ENCODE measurements around the gene KIF26B. TPM values are rescaled to one million over a fixed set of nuclear protein-coding genes. Genes with fewer than 3 reads are reported as not detected.

KIF26B gene
- polyA plus RNA-seq, 4 donors = 29.7 to 44.6 (median 38.7) TPM

- DNase-seq (ENCODE audit: low read depth in 4 of 4, low spot score in 2 of 4) = no peak
These were observed 23.8 kb upstream of the KIF26B start for GRCh38 chr1:245131026-245131393.

GRCh38 chr1:245132771-245133170 is 22.0 kb upstream of the KIF26B start:
- no peak for DNase-seq (ENCODE audit: low read depth in 4 of 4, low spot score in 2 of 4)

- no peak for DNase-seq (ENCODE audit: low read depth in 4 of 4, low spot score in 2 of 4)
These were observed 20.6 kb upstream of the KIF26B start for GRCh38 chr1:245133995-245134715.

GRCh38 chr1:245142171-245142798 is 12.5 kb upstream of the KIF26B start:
- DNase-seq (ENCODE audit: low read depth in 4 of 4, low spot score in 2 of 4) = no peak

- DNase-seq (ENCODE audit: low read depth in 4 of 4, low spot score in 2 of 4) = no peak
These were observed 11.8 kb upstream of the KIF26B start for GRCh38 chr1:245142976-245143375.

GRCh38 chr1:245143849-245144248 is 10.9 kb upstream of the KIF26B start:
- no peak for DNase-seq (ENCODE audit: low read depth in 4 of 4, low spot score in 2 of 4)

GRCh38 chr1:245148069-245148468 is 6.7 kb upstream of the KIF26B start:
- DNase-seq (ENCODE audit: low read depth in 4 of 4, low spot score in 2 of 4) = no peak

- no peak for DNase-seq (ENCODE audit: low read depth in 4 of 4, low spot score in 2 of 4)
These were observed 5.9 kb upstream of the KIF26B start for GRCh38 chr1:245148861-245149260.

- DNase-seq (ENCODE audit: low read depth in 4 of 4, low spot score in 2 of 4) = peak in 2 of 4 donors; percentile 73 to 75
These were observed 1.7 kb upstream of the KIF26B start for GRCh38 chr1:245153081-245153551.

GRCh38 chr1:245153552-245154428 is 995 bp upstream of the KIF26B start:
- DNase-seq (ENCODE audit: low read depth in 4 of 4, low spot score in 2 of 4) = peak in 1 of 4 donors; percentile 59

- no peak for DNase-seq (ENCODE audit: low read depth in 4 of 4, low spot score in 2 of 4)
These were observed 671 bp downstream of the KIF26B start for GRCh38 chr1:245155272-245156040.

- DNase-seq (ENCODE audit: low read depth in 4 of 4, low spot score in 2 of 4) = peak in 1 of 4 donors; percentile 73
These were observed 1.4 kb downstream of the KIF26B start for GRCh38 chr1:245156041-245156735.

- no peak for DNase-seq (ENCODE audit: low read depth in 4 of 4, low spot score in 2 of 4)
These were observed 2.1 kb downstream of the KIF26B start for GRCh38 chr1:245156736-245157505.

GRCh38 chr1:245158913-245159312 is 4.1 kb downstream of the KIF26B start:
- no peak for DNase-seq (ENCODE audit: low read depth in 4 of 4, low spot score in 2 of 4)

- no peak for DNase-seq (ENCODE audit: low read depth in 4 of 4, low spot score in 2 of 4)
These were observed 5.5 kb downstream of the KIF26B start for GRCh38 chr1:245160288-245160687.

GRCh38 chr1:245160741-245161400 is 6.1 kb downstream of the KIF26B start:
- no peak for DNase-seq (ENCODE audit: low read depth in 4 of 4, low spot score in 2 of 4)

- DNase-seq (ENCODE audit: low read depth in 4 of 4, low spot score in 2 of 4) = no peak
These were observed 7.1 kb downstream of the KIF26B start for GRCh38 chr1:245161866-245162265.

GRCh38 chr1:245166471-245166885 is 11.7 kb downstream of the KIF26B start:
- no peak for DNase-seq (ENCODE audit: low read depth in 4 of 4, low spot score in 2 of 4)

GRCh38 chr1:245168086-245168485 is 13.3 kb downstream of the KIF26B start:
- no peak for DNase-seq (ENCODE audit: low read depth in 4 of 4, low spot score in 2 of 4)

All from left renal cortex interstitium (tissue), 4 donors.